HG03097 (cell line): ENCODE data around the gene C1QTNF4.
"Not testable (repeated sequence)": the region's sequence is repeated elsewhere in the genome, so short reads cannot be mapped to it uniquely, and the experiment has no call there.

Source experiments
- ATAC-seq: cut with Tn5 transposase; IDR thresholded peaks from one replicate; pipeline ENCODE4 v1.9.1; 2021; ENCODE audit not compliant: unreplicated experiment, low FRiP score

The C1QTNF4 gene

GRCh38 chr11:47570651-47571356 is 23.4 kb downstream of the C1QTNF4 start:
- no peak for ATAC-seq

- ATAC-seq = no peak
These were observed 24.6 kb downstream of the C1QTNF4 start for GRCh38 chr11:47569646-47570045.

GRCh38 chr11:47566149-47566698 is 28.0 kb downstream of the C1QTNF4 start:
- no peak for ATAC-seq

- peak; percentile 89 for ATAC-seq
These were observed 28.7 kb downstream of the C1QTNF4 start, which contains the start of gene PTPMT1 for GRCh38 chr11:47565340-47566148. TSS of gene PTPMT1 (plus strand) at chr11:47565599. CDS start at chr11:47565623, 24 bp downstream.

- peak; percentile 28 for ATAC-seq
These were observed 29.3 kb downstream of the C1QTNF4 start for GRCh38 chr11:47564933-47565339.

- not testable (repeated sequence) for ATAC-seq
These were observed 29.8 kb downstream of the C1QTNF4 start for GRCh38 chr11:47564366-47564765.

GRCh38 chr11:47562393-47562792 is 31.8 kb downstream of the C1QTNF4 start:
- ATAC-seq = not testable (repeated sequence)

GRCh38 chr11:47560426-47560825 is 33.8 kb downstream of the C1QTNF4 start:
- ATAC-seq = no peak

GRCh38 chr11:47558695-47559094 is 35.5 kb downstream of the C1QTNF4 start:
- ATAC-seq = no peak

- not testable (repeated sequence) for ATAC-seq
These were observed 37.2 kb downstream of the C1QTNF4 start for GRCh38 chr11:47557004-47557403.

- ATAC-seq = peak; percentile 24
These were observed 40.8 kb downstream of the C1QTNF4 start for GRCh38 chr11:47553406-47553743.

GRCh38 chr11:47552566-47553405 is 41.4 kb downstream of the C1QTNF4 start, which contains the start of gene CELF1:
TSS of gene CELF1 (minus strand) at chr11:47553132. CDS start at chr11:47499523, 53,609 bp downstream.
- ATAC-seq = peak; percentile 95

- no peak for ATAC-seq
These were observed 42.1 kb downstream of the C1QTNF4 start for GRCh38 chr11:47552056-47552565.

- ATAC-seq = no peak
These were observed 43.1 kb downstream of the C1QTNF4 start for GRCh38 chr11:47551086-47551485.

GRCh38 chr11:47550288-47551047 is 43.7 kb downstream of the C1QTNF4 start:
- no peak for ATAC-seq

GRCh38 chr11:47546274-47546673 is 47.9 kb downstream of the C1QTNF4 start:
- ATAC-seq = not testable (repeated sequence)

- no peak for ATAC-seq
These were observed 48.9 kb downstream of the C1QTNF4 start for GRCh38 chr11:47545298-47545697.

GRCh38 chr11:47541070-47541469 is 53.1 kb downstream of the C1QTNF4 start:
- ATAC-seq = no peak

GRCh38 chr11:47539681-47540039 is 54.6 kb downstream of the C1QTNF4 start:
- ATAC-seq = no peak
